ENCODE results near the gene IGSF10.

- no peak for TF ChIP-seq EZH2 (IDR thresholded peaks at IDR 0.05; ENCODE audit: borderline replicate concordance, low read length)
- TF ChIP-seq CTCF (conservative IDR thresholded peaks at IDR 0.05 in 1 of 2, IDR thresholded peaks at IDR 0.05 in 1 of 2; ENCODE audit: extremely low read depth in 1 of 2, insufficient read depth in 1 of 2, low read depth in 1 of 2, low read length in 2 of 2), result no peak
Measured at GRCh38 chr3:151430821-151431484, 29.9 kb downstream of the IGSF10 start.
